Right lobe of liver (tissue), 6 donors: Measurements from ENCODE around the gene ASPRV1. TPM values are rescaled to one million over a fixed set of nuclear protein-coding genes. Genes with fewer than 3 reads are reported as not detected.

Source experiments
- ATAC-seq, 4 donors: fragments of 200-7000 bp; cut with Tn5 transposase; one replicate each; pipeline ENCODE4 v1.9.1; 2020; ENCODE audit warnings: mild to moderate bottlenecking in 4 of 4, moderate library complexity in 4 of 4
- DNase-seq, 3 donors: peaks; one replicate each; pipeline ENCODE4 v3.0.0-alpha.2; 2020
- H3K27ac ChIP-seq, 3 donors: fragments of 200-600 bp; one replicate each; pipeline ENCODE4 v1.8.0; 2022
- H3K27me3 ChIP-seq, 2 donors: fragments of 200-600 bp; one replicate each; pipeline ENCODE4 v1.8.0; 2022
- H3K36me3 ChIP-seq, 4 donors: fragments of 200-600 bp; sonication (generic) in 1 of 4; one replicate each; pipeline versions ENCODE4 v1.5.1 to v1.8.0; 2017 to 2022; ENCODE audit warnings: control low read depth in 1 of 4
- H3K4me1 ChIP-seq, 4 donors: fragments of 200-600 bp; sonication (generic) in 1 of 4; one replicate each; pipeline versions ENCODE4 v1.5.1 to v1.8.0; 2017 to 2022; ENCODE audit warnings: control low read depth in 1 of 4
- H3K4me3 ChIP-seq, 3 donors: fragments of 200-600 bp; one replicate each; pipeline ENCODE4 v1.8.0; 2022
- H3K9me3 ChIP-seq, 4 donors: fragments of 200-600 bp; sonication (generic) in 1 of 4; one replicate each; pipeline versions ENCODE4 v1.5.1 to v1.8.0; 2017 to 2022; ENCODE audit warnings: control low read depth in 1 of 4
- CTCF ChIP-seq, 4 donors: fragments of 200-600 bp in 3 of 4; fragments of 450-650 bp in 1 of 4; IDR thresholded peaks; one replicate each; pipeline versions ENCODE4 v1.5.1 to v1.8.0; 2016 to 2022; ENCODE audit warnings: antibody characterized with exemption in 4 of 4, mild to moderate bottlenecking in 2 of 4
- POLR2A ChIP-seq: fragments of 450-650 bp; IDR thresholded peaks from one replicate; pipeline ENCODE4 v1.6.1; 2017; ENCODE audit warnings: antibody characterized with exemption, mild to moderate bottlenecking
- WGBS: methylation state at CpG from one replicate; pipeline ENCODE4 v1.1.6; 2018; ENCODE audit warnings: low coverage, low lambda C conversion rate; ENCODE audit not compliant: insufficient coverage; ENCODE audit errors: missing lambda C conversion rate; 5-methylcytosine and 5-hydroxymethylcytosine counted together
- intact Hi-C, 2 donors: fragments of 100-400 bp; cut with DNase I; formaldehyde crosslinking; loops; one replicate each; pipeline versions ENCODE4 v1.11.2 to v1.14.1; 2022
- total RNA-seq, 6 experiments: library from RNA; depleted of rRNA in 2 of 6; stranded (reverse); fragments of >200 nt in 2 of 6; fragmentation: NEBNext Ultra II Directional in 3 of 6; extraction: Animal tissue kit (Norgen Biotek cat#: 25700) in 3 of 6; gene quantifications; one replicate each; pipeline versions ENCODE4 v1.1.0 to v1.2.4, GENCODE V29; 2016 to 2023
- donor health status: DM: no; HTN: yes; CAD: no.
- donor health status: DM: no; HTN: no; CAD: no.
- donor health status: DM: no; HTN: no; CAD: no.
- donor health status: DM: no; HTN: yes; CAD: no.
- donor health status: DM: no; HTN: yes; CAD: no.

The ASPRV1 gene
- total RNA-seq, 6 experiments from 2014 or later: 0.31 to 0.98 (median 0.59) TPM

GRCh38 chr2:69932596-69932922 lies 28.9 kb downstream of the ASPRV1 start:
- no peak overlapping the region for H3K27ac ChIP-seq
- DNase-seq (no peak), ATAC-seq (no peak)
- WGBS: 50% methylated on average over 1 of the region's 1 CpG
- peaks cover 0 to 23% (median 7%) of the 10 kb centered on the region in 4 donors for H3K36me3 ChIP-seq
- peaks cover 0 to 15% (median 0%) of the 10 kb centered on the region in 4 donors for H3K4me1 ChIP-seq
- TF ChIP-seq CTCF (IDR thresholded peaks at IDR 0.05): no peak
- TF ChIP-seq POLR2A: no peak
- no peaks in the 10 kb centered on the region for H3K27me3 ChIP-seq
- H3K4me3 ChIP-seq: no peak overlapping the region
- no peaks in the 10 kb centered on the region for H3K9me3 ChIP-seq
- intact Hi-C loops: loop anchor here in 1 of 2 donors (10.0 kb wide), 1 partner anchor 132 kb away; no protein-coding TSS in a partner anchor

GRCh38 chr2:69931832-69932595 lies 29.4 kb downstream of the ASPRV1 start:
- H3K36me3 ChIP-seq: peaks cover 0 to 17% (median 4%) of the 10 kb centered on the region in 4 donors
- TF ChIP-seq POLR2A (no peak), CTCF (IDR thresholded peaks at IDR 0.05) (no peak)
- no peaks in the 10 kb centered on the region for H3K9me3 ChIP-seq
- H3K4me1 ChIP-seq: peaks cover 0 to 19% (median 0%) of the 10 kb centered on the region in 4 donors
- ATAC-seq: no peak
- DNase-seq: no peak
- no peaks in the 10 kb centered on the region for H3K27me3 ChIP-seq
- intact Hi-C loops: loop anchor here in 1 of 2 donors (10.0 kb wide), 1 partner anchor 133 kb away; no protein-coding TSS in a partner anchor
- H3K27ac ChIP-seq: no peak overlapping the region
- no peak overlapping the region for H3K4me3 ChIP-seq
- WGBS: 95% methylated on average over 4 of the region's 7 CpGs

GRCh38 chr2:69926849-69927515 lies 34.4 kb downstream of the ASPRV1 start:
- TF ChIP-seq CTCF (IDR thresholded peaks at IDR 0.05): no peak
- TF ChIP-seq POLR2A: no peak
- Histone ChIP-seq H3K9me3 (no peaks in the 10 kb centered on the region), H3K36me3 (peaks cover 0 to 24% (median 0%) of the 10 kb centered on the region in 4 donors), H3K27ac (peak overlapping the region in 2 of 3 donors; percentile 42 to 81), H3K4me3 (no peak overlapping the region), H3K4me1 (peaks cover 0 to 15% (median 0%) of the 10 kb centered on the region in 4 donors), H3K27me3 (no peaks in the 10 kb centered on the region)
- intact Hi-C loops: no loop called here
- peak; percentile 86 to 94 (median 90) for ATAC-seq
- WGBS: 43% methylated on average over 3 of the region's 3 CpGs
- no peak for DNase-seq

GRCh38 chr2:69923116-69923515 lies 38.3 kb downstream of the ASPRV1 start:
- Histone ChIP-seq H3K9me3 (no peaks in the 10 kb centered on the region), H3K27ac (no peak overlapping the region), H3K27me3 (no peaks in the 10 kb centered on the region), H3K36me3 (peaks cover 0 to 54% (median 7%) of the 10 kb centered on the region in 4 donors), H3K4me3 (no peak overlapping the region), H3K4me1 (peaks cover 0 to 15% (median 0%) of the 10 kb centered on the region in 4 donors)
- ATAC-seq: no peak
- TF ChIP-seq CTCF (IDR thresholded peaks at IDR 0.05): no peak
- 93% methylated on average over 2 of the region's 3 CpGs for WGBS
- DNase-seq: no peak
- intact Hi-C loops: no loop called here
